Activated naive CD4-positive, alpha-beta T cell treated with Interleukin-2 at 50 U/mL for 16 hours (primary cell): ENCODE results near the gene DENND4A.

ENCODE experiments used
- DNase-seq: peaks from one replicate; pipeline ENCODE4 v3.0.0-alpha.2; 2020

The DENND4A gene

GRCh38 chr15:65792138-65792987 is at the start of gene DENND4A:
DENND4A (minus strand) TSS chr15:65792293; CDS start chr15:65756450, 35,843 bp downstream.
- peak; percentile 99 for DNase-seq

- no peak for DNase-seq
Measured at GRCh38 chr15:65841121-65841930, 49.2 kb upstream of the DENND4A start.

- DNase-seq: no peak
Measured at GRCh38 chr15:65839985-65840384, 47.9 kb upstream of the DENND4A start.

GRCh38 chr15:65839354-65839901 is 47.3 kb upstream of the DENND4A start:
- no peak for DNase-seq

- DNase-seq: no peak
Measured at GRCh38 chr15:65837301-65838294, 45.5 kb upstream of the DENND4A start.

GRCh38 chr15:65836665-65837064 is 44.6 kb upstream of the DENND4A start:
- no peak for DNase-seq

GRCh38 chr15:65835447-65835846 is 43.4 kb upstream of the DENND4A start:
- no peak for DNase-seq

GRCh38 chr15:65834603-65835282 is 42.6 kb upstream of the DENND4A start:
- no peak for DNase-seq

GRCh38 chr15:65833501-65834205 is 41.6 kb upstream of the DENND4A start:
- peak; percentile 32 for DNase-seq

GRCh38 chr15:65832549-65833364 is 40.7 kb upstream of the DENND4A start:
- peak; percentile 51 for DNase-seq

GRCh38 chr15:65829130-65829764 is 37.2 kb upstream of the DENND4A start:
- DNase-seq: no peak

GRCh38 chr15:65828585-65828984 is 36.5 kb upstream of the DENND4A start:
- no peak for DNase-seq

- no peak for DNase-seq
Measured at GRCh38 chr15:65827065-65827464, 35.0 kb upstream of the DENND4A start.

- no peak for DNase-seq
Measured at GRCh38 chr15:65824941-65825544, 33.0 kb upstream of the DENND4A start.

GRCh38 chr15:65824031-65824743 is 32.1 kb upstream of the DENND4A start:
- DNase-seq: no peak

GRCh38 chr15:65822316-65822715 is 30.2 kb upstream of the DENND4A start:
- no peak for DNase-seq

GRCh38 chr15:65821070-65821469 is 29.0 kb upstream of the DENND4A start:
- no peak for DNase-seq

- DNase-seq: no peak
Measured at GRCh38 chr15:65819563-65819960, 27.5 kb upstream of the DENND4A start.
